DOHH2 (cell line): Measurements from ENCODE around the gene ZFP3.
"Not testable (repeated sequence)": the region's sequence is repeated elsewhere in the genome, so short reads cannot be mapped to it uniquely, and the experiment has no call there.

Experiments
- H3F3A ChIP-seq: fragments of 200-600 bp; sonication (generic), shearing (Covaris generic); 2 replicates; pipeline ENCODE4 v1.6.0; 2016; ENCODE audit warnings: antibody characterized with exemption, mild to moderate bottlenecking; ENCODE audit not compliant: control insufficient read depth, insufficient read depth
- H3K27ac ChIP-seq: fragments of 200-600 bp; sonication (generic); 2 replicates; pipeline ENCODE4 v1.5.1; 2014; ENCODE audit warnings: low read depth, mild to moderate bottlenecking, low read length, moderate library complexity
- H3K27me3 ChIP-seq: fragments of 200-600 bp; sonication (generic); 2 replicates; pipeline ENCODE4 v1.6.1; 2014; ENCODE audit warnings: mild to moderate bottlenecking, low read length, mixed read lengths; ENCODE audit not compliant: control insufficient read depth
- H3K36me3 ChIP-seq: fragments of 200-600 bp; sonication (generic); 2 replicates; pipeline ENCODE4 v1.6.1; 2014; ENCODE audit warnings: mild to moderate bottlenecking, low read length, moderate library complexity, mixed read lengths; ENCODE audit not compliant: control insufficient read depth
- H3K4me1 ChIP-seq: fragments of 200-600 bp; sonication (generic); 2 replicates; pipeline ENCODE4 v1.6.1; 2014; ENCODE audit warnings: mild to moderate bottlenecking, low read length, mixed read lengths; ENCODE audit not compliant: control insufficient read depth
- H3K4me2 ChIP-seq: fragments of 200-600 bp; sonication (generic); 2 replicates; pipeline ENCODE4 v1.6.0; 2014; ENCODE audit warnings: mild to moderate bottlenecking, low read length, moderate library complexity
- H3K4me3 ChIP-seq: fragments of 200-600 bp; sonication (generic); 2 replicates; pipeline ENCODE4 v1.5.1; 2014; ENCODE audit warnings: mild to moderate bottlenecking, low read length, mixed read lengths
- H3K79me2 ChIP-seq: fragments of 200-600 bp; sonication (generic); 2 replicates; pipeline ENCODE4 v1.6.1; 2014; ENCODE audit warnings: mild to moderate bottlenecking, low read length, mixed read lengths; ENCODE audit not compliant: control insufficient read depth
- H3K9me2 ChIP-seq: fragments of 200-600 bp; sonication (generic); replicated peaks from 2 replicates; pipeline ENCODE4 v1.6.1; 2014; ENCODE audit warnings: mild to moderate bottlenecking, low read length, mixed read lengths; ENCODE audit not compliant: control insufficient read depth
- H3K9me3 ChIP-seq: fragments of 200-600 bp; sonication (generic); 2 replicates; pipeline ENCODE4 v1.6.1; 2014; ENCODE audit warnings: antibody characterized with exemption, low read length, mixed read lengths; ENCODE audit not compliant: control insufficient read depth, insufficient read depth
- H4K20me1 ChIP-seq: fragments of 200-600 bp; sonication (generic); 2 replicates; pipeline ENCODE4 v1.6.0; 2014; ENCODE audit warnings: low read depth, mild to moderate bottlenecking, antibody characterized with exemption, low read length, moderate library complexity; ENCODE audit not compliant: control insufficient read depth, insufficient read depth
- CTCF ChIP-seq: fragments of 200-600 bp; sonication (generic); IDR thresholded peaks from one replicate; pipeline ENCODE4 v1.5.1; 2014; ENCODE audit warnings: antibody characterized with exemption, mild to moderate bottlenecking, low read depth, low read length; ENCODE audit not compliant: poor library complexity, severe bottlenecking
- EZH2phosphoT487 ChIP-seq: fragments of 200-600 bp; sonication (generic); IDR thresholded peaks from 2 replicates; pipeline ENCODE4 v1.6.1; 2017; ENCODE audit warnings: borderline replicate concordance, mild to moderate bottlenecking, antibody characterized with exemption, low read length, moderate library complexity, mixed read lengths

The ZFP3 gene

GRCh38 chr17:5115673-5116651 is 37.7 kb downstream of the ZFP3 start, which contains the start of gene USP6:
USP6 (plus strand) TSS chr17:5116032; CDS start chr17:5130368, 14,336 bp downstream.
- H3K4me3 ChIP-seq: no peak within 1 kb of the TSS
- no peak within 1 kb of the TSS for H3K4me2 ChIP-seq
- no peaks in the 10 kb centered on the region for H4K20me1 ChIP-seq
- TF ChIP-seq CTCF: no peak
- TF ChIP-seq EZH2phosphoT487: no peak
- peaks cover 10% of the 10 kb centered on the region for H3K4me1 ChIP-seq
- no peaks in the 10 kb centered on the region for H3K9me2 ChIP-seq
- peaks cover 25% of the 10 kb centered on the region for H3K79me2 ChIP-seq
- H3F3A ChIP-seq: peaks cover 18% of the 10 kb centered on the region
- H3K36me3 ChIP-seq: peaks cover 20% of the 10 kb centered on the region
- H3K27me3 ChIP-seq: no peaks in the 10 kb centered on the region
- H3K27ac ChIP-seq: no peak within 1 kb of the TSS
- H3K9me3 ChIP-seq: no peaks in the 10 kb centered on the region

GRCh38 chr17:5118219-5118618 is 40.0 kb downstream of the ZFP3 start:
- Histone ChIP-seq H3K4me1 (peaks cover 3% of the 10 kb centered on the region), H3K27me3 (no peaks in the 10 kb centered on the region), H3K27ac (no peak overlapping the region), H3K36me3 (peaks cover 12% of the 10 kb centered on the region), H3K4me3 (no peak overlapping the region), H3K9me2 (no peaks in the 10 kb centered on the region), H3K9me3 (no peaks in the 10 kb centered on the region), H3F3A (peaks cover 11% of the 10 kb centered on the region), H4K20me1 (no peaks in the 10 kb centered on the region), H3K79me2 (peaks cover 4% of the 10 kb centered on the region), H3K4me2 (no peak overlapping the region)
- no peak for TF ChIP-seq EZH2phosphoT487
- no peak for TF ChIP-seq CTCF

- Histone ChIP-seq H3K9me3 (no peaks in the 10 kb centered on the region), H3F3A (no peaks in the 10 kb centered on the region)
These were observed 41.8 kb downstream of the ZFP3 start for GRCh38 chr17:5120036-5120435.

GRCh38 chr17:5120436-5121185 is 42.3 kb downstream of the ZFP3 start:
- not testable (repeated sequence) for H3K4me2 ChIP-seq, H3K4me3 ChIP-seq, H3K36me3 ChIP-seq, H4K20me1 ChIP-seq, H3K4me1 ChIP-seq, H3K27me3 ChIP-seq, H3F3A ChIP-seq, H3K79me2 ChIP-seq, H3K27ac ChIP-seq, H3K9me3 ChIP-seq, H3K9me2 ChIP-seq

More at GRCh38 chr17:5120036-5120435, 41.8 kb downstream of the ZFP3 start:
- Histone ChIP-seq H3K27ac (no peak overlapping the region), H4K20me1 (no peaks in the 10 kb centered on the region), H3K9me2 (no peaks in the 10 kb centered on the region), H3K4me1 (no peaks in the 10 kb centered on the region), H3K4me2 (no peak overlapping the region), H3K79me2 (no peaks in the 10 kb centered on the region), H3K4me3 (no peak overlapping the region), H3K36me3 (no peaks in the 10 kb centered on the region), H3K27me3 (no peaks in the 10 kb centered on the region)
- TF ChIP-seq EZH2phosphoT487 (no peak), CTCF (no peak)
